ENCODE data around the gene CPEB3.

Gene CPEB3

DNA sequence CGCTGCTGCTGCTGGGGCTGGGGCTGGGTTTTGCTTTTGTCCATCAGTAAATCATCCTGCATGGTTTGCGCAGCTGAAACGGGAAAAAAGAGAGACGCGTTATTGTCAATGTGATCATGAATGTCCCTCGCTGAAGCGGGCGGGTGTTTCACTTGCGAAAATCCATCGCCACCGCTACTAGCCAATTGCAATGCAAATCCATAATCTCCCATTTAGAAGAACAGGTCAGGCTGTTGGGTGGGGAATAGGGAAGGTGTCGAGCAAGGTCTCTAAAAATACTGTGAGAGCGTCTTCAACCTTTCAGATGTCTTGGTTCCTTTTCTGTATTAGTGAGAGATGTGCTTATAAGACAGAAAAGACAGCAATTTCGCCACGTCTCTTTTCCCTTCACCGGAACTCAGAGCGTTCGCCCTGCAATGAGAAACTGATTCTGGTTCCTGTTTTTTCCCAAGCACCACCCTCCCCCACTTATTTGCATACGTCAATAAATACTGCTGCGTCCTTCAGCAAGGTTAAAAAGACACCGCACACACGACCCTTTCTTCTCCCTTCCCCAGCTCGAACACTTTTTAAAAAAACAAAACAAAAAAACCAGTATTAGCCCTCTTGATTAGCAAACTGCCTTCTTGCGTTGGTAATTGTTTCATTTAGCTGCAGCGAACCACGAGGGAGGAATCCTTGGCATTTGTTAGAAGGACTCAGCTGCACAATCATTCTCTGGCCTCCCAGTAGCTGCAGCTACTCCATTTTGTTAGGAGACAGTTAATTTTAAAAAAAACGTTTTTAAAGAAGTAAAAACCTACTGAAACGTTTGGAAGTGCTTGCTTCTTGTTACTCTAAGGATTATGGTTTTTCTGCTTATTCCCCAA is 50.4 kb downstream of the CPEB3 start:
- H3K27ac ChIP-seq, result peak overlapping the region; percentile 93
- no peak for TF ChIP-seq ZFX (IDR thresholded peaks at IDR 0.05; ENCODE audit: borderline replicate concordance)

- TF ChIP-seq CTCF (IDR thresholded peaks at IDR 0.05), result no peak
- TF ChIP-seq ZFX (IDR thresholded peaks at IDR 0.05; ENCODE audit: borderline replicate concordance), result no peak
- peak overlapping the region; percentile 93 for H3K27ac ChIP-seq
Observed at GRCh38 chr10:92239600-92240288, 51.1 kb downstream of the CPEB3 start.

- peak overlapping the region; percentile 93; the same call in 1 of the 2 replicates for H3K27ac ChIP-seq
Observed at GRCh38 chr10:92239151-92239599, 51.7 kb downstream of the CPEB3 start.

DNA sequence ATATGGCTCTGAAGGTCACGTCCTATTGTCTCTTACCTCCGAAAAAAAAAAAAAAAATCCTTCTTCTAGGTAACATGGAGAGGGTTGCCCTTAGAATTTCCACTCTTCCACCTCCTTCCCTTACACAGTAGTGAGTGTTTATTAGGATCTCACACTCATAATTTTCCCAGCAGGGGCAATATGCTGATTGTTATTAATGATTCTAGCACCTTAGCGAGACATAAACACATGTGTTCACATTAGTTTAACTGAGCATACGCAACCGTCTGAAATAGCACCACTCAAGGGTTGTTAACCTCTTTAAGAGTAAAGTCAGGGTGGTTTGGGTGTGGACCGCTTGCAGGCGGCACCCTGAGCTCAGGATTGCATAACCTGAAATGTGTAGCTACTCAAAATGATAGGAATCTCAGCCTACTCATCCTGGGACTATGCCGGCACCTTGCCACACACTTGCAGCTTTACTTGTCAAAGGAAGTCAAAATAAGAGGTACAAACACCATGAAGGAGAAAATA is 52.2 kb downstream of the CPEB3 start:
- H3K27ac ChIP-seq, result no peak overlapping the region
- TF ChIP-seq ZFX (IDR thresholded peaks at IDR 0.05; ENCODE audit: borderline replicate concordance) (no peak), CTCF (IDR thresholded peaks at IDR 0.05) (no peak)

More at GRCh38 chr10:92239151-92239599, 51.7 kb downstream of the CPEB3 start:
- TF ChIP-seq CTCF (IDR thresholded peaks at IDR 0.05), result no peak
- TF ChIP-seq ZFX (IDR thresholded peaks at IDR 0.05; ENCODE audit: borderline replicate concordance), result no peak

DNA sequence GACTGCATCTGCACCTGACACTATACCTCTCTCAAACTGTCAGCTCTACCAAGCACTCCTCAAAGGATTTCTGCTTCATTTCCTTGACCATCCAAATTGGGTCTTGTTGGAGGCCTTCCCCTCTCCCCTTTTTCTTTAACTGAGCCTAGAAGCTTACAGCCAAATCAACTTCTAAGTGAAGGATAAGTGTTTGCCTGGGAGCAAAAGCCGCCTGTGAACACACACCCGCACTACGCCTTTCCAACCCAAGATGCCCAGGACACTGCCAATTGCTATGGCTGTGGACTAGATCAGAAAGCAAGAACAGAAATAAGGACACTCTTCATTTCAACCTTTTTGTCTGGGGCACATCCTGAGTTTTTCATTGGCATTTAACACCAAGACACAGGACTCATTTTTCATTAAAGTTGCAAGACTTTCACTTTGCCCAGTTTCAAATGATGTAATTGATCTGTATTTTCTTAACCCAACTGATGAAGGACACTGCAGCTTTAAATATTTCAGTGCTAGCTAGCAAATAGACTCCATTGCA is 52.8 kb downstream of the CPEB3 start:
- TF ChIP-seq CTCF (IDR thresholded peaks at IDR 0.05), result no peak
- H3K27ac ChIP-seq, result no peak overlapping the region

GRCh38 chr10:92231196-92231595 is 59.7 kb downstream of the CPEB3 start:
- H3K27ac ChIP-seq, result no peak overlapping the region
- TF ChIP-seq ZFX (IDR thresholded peaks at IDR 0.05; ENCODE audit: borderline replicate concordance) (no peak), CTCF (IDR thresholded peaks at IDR 0.05) (no peak)

GRCh38 chr10:92222603-92223262 is 68.1 kb downstream of the CPEB3 start:
- TF ChIP-seq ZFX (IDR thresholded peaks at IDR 0.05; ENCODE audit: borderline replicate concordance), result no peak
- TF ChIP-seq CTCF (IDR thresholded peaks at IDR 0.05), result no peak
- H3K27ac ChIP-seq, result no peak overlapping the region
